Ovary (tissue), 9 donors: ENCODE measurements around the gene SMC3. TPM values are rescaled to one million over a fixed set of nuclear protein-coding genes. Genes with fewer than 3 reads are reported as not detected.
"Not testable (repeated sequence)": the region's sequence is repeated elsewhere in the genome, so short reads cannot be mapped to it uniquely, and the experiment has no call there.

ENCODE experiments used
- DNase-seq, 5 donors: peaks; one replicate each; pipeline ENCODE4 v3.0.0-alpha.2; 2019 to 2020
- H3K27ac ChIP-seq, 2 donors: fragments of 200-600 bp; one replicate each; pipeline versions ENCODE4 v1.5.1 to v1.8.0; 2019 to 2022
- H3K27me3 ChIP-seq: fragments of 200-600 bp; one replicate; pipeline ENCODE4 v1.8.0; 2022
- H3K36me3 ChIP-seq: fragments of 200-600 bp; sonication (generic); one replicate; pipeline ENCODE4 v1.5.1; 2019
- H3K4me1 ChIP-seq: one replicate; pipeline ENCODE4 v1.8.1; 2013; ENCODE audit warnings: mild to moderate bottlenecking, moderate library complexity; ENCODE audit not compliant: insufficient read depth
- H3K4me3 ChIP-seq: fragments of 200-600 bp; sonication (generic); one replicate; pipeline ENCODE4 v1.5.1; 2017
- H3K9me3 ChIP-seq, 2 donors: fragments of 200-600 bp in 1 of 2; sonication (generic) in 1 of 2; one replicate each; pipeline versions ENCODE4 v1.5.1 to v1.8.1; 2013 to 2019; ENCODE audit warnings: mild to moderate bottlenecking in 1 of 2, moderate library complexity in 1 of 2
- EP300 ChIP-seq: sonication (generic); formaldehyde crosslinking; IDR thresholded peaks from one replicate; pipeline ENCODE4 v1.6.1; 2017; ENCODE audit warnings: antibody characterized with exemption
- POLR2A ChIP-seq: fragments of 450-650 bp; IDR thresholded peaks from one replicate; pipeline ENCODE4 v1.6.1; 2017; ENCODE audit warnings: antibody characterized with exemption, mild to moderate bottlenecking, moderate library complexity
- WGBS, 3 donors: extraction: QIAGEN DNeasy Blood & Tissue Kit in 1 of 3; methylation state at CpG; one replicate each; pipeline versions ENCODE4 v1.1.5 to v1.1.7; 2013 to 2017; 5-methylcytosine and 5-hydroxymethylcytosine counted together
- intact Hi-C, 4 donors: fragments of 100-400 bp; cut with DNase I; formaldehyde crosslinking; loops; one replicate each; pipeline versions ENCODE4 v1.11.0 to v1.15.1; 2022 to 2023
- polyA plus RNA-seq, 2 donors: library from polyadenylated mRNA; stranded (reverse); fragments of 200-250 nt in 1 of 2; fragments of 350-450 nt in 1 of 2; fragmentation: Illumina TruSeq in 1 of 2; extraction: RNeasy Lipid Tissue Mini Kit (QIAGEN cat#74804) in 1 of 2; gene quantifications; one replicate each; pipeline ENCODE4 v1.2.3, GENCODE V29; 2013 to 2014
- total RNA-seq, 7 donors: library from RNA; depleted of rRNA in 2 of 7; stranded (reverse); fragments of >200 nt in 2 of 7; fragmentation: NEBNext Ultra II Directional in 3 of 7; extraction: Animal tissue kit (Norgen Biotek cat#: 25700) in 3 of 7; gene quantifications; one replicate each; pipeline versions ENCODE4 v1.1.0 to v1.2.4, GENCODE V29; 2016 to 2023
- TF ChIP-seq, protein P1 (sequence below), 3 donors: fragments of 450-650 bp in 2 of 3; fragments of 200-600 bp in 1 of 3; IDR thresholded peaks; one replicate each; pipeline versions ENCODE4 v1.5.1 to v1.8.0; 2016 to 2022; ENCODE audit warnings: antibody characterized with exemption in 3 of 3, mild to moderate bottlenecking in 1 of 3
- donor health status: DM: no; HTN: no; CAD: no; lungs with moderate emphysema.
- donor health status: DM: no; HTN: no; CAD: no.
- donor health status: Bipolar disorder and iron deficiency.
- donor health status: DM: yes; HTN: yes; CAD: no.
- donor health status: DM: no; HTN: no; CAD: no.
- donor health status: DM: yes; HTN: yes; CAD: no.

SMC3 gene
- total and polyA plus RNA-seq, 9 donors = 23.1 to 49.1 (median 37.1) TPM

- H3K36me3 ChIP-seq = no peaks in the 10 kb centered on the region
- no peak overlapping the region for H3K27ac ChIP-seq
- no peaks in the 10 kb centered on the region for H3K27me3 ChIP-seq
- intact Hi-C loops = no loop called here
- no peaks in the 10 kb centered on the region for H3K9me3 ChIP-seq
- TF ChIP-seq, protein P1, sequence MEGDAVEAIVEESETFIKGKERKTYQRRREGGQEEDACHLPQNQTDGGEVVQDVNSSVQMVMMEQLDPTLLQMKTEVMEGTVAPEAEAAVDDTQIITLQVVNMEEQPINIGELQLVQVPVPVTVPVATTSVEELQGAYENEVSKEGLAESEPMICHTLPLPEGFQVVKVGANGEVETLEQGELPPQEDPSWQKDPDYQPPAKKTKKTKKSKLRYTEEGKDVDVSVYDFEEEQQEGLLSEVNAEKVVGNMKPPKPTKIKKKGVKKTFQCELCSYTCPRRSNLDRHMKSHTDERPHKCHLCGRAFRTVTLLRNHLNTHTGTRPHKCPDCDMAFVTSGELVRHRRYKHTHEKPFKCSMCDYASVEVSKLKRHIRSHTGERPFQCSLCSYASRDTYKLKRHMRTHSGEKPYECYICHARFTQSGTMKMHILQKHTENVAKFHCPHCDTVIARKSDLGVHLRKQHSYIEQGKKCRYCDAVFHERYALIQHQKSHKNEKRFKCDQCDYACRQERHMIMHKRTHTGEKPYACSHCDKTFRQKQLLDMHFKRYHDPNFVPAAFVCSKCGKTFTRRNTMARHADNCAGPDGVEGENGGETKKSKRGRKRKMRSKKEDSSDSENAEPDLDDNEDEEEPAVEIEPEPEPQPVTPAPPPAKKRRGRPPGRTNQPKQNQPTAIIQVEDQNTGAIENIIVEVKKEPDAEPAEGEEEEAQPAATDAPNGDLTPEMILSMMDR (IDR thresholded peaks at IDR 0.05) = no peak
- no peak for TF ChIP-seq POLR2A
- no peak for TF ChIP-seq EP300
- DNase-seq = no peak
- H3K4me1 ChIP-seq = no peaks in the 10 kb centered on the region
- WGBS, 3 donors = 34 to 38% (median 38%) methylated on average over 10 of the region's 10 CpGs
- no peak overlapping the region for H3K4me3 ChIP-seq
Observed at GRCh38 chr10:110637558-110638053, 70.1 kb downstream of the SMC3 start.

- Histone ChIP-seq H3K9me3 (no peaks in the 10 kb centered on the region), H3K4me3 (no peak overlapping the region), H3K27me3 (no peaks in the 10 kb centered on the region), H3K4me1 (no peaks in the 10 kb centered on the region), H3K27ac (no peak overlapping the region), H3K36me3 (no peaks in the 10 kb centered on the region)
- intact Hi-C loops = no loop called here
- DNase-seq = no peak
- WGBS, 3 donors = 84 to 88% (median 85%) methylated on average over 3 of the region's 3 CpGs
- TF ChIP-seq POLR2A = no peak
- TF ChIP-seq EP300 = no peak
- TF ChIP-seq, protein P1 (IDR thresholded peaks at IDR 0.05) = no peak
Observed at GRCh38 chr10:110638319-110638718, 70.8 kb downstream of the SMC3 start.

GRCh38 chr10:110639046-110639445 is 71.6 kb downstream of the SMC3 start:
- intact Hi-C loops, H3K4me1 ChIP-seq, H3K4me3 ChIP-seq, DNase-seq, H3K27ac ChIP-seq, H3K27me3 ChIP-seq, H3K9me3 ChIP-seq, H3K36me3 ChIP-seq: not testable (repeated sequence)
- 75 to 78% (median 76%) methylated on average over 6 of the region's 6 CpGs for WGBS, 3 donors

DNA sequence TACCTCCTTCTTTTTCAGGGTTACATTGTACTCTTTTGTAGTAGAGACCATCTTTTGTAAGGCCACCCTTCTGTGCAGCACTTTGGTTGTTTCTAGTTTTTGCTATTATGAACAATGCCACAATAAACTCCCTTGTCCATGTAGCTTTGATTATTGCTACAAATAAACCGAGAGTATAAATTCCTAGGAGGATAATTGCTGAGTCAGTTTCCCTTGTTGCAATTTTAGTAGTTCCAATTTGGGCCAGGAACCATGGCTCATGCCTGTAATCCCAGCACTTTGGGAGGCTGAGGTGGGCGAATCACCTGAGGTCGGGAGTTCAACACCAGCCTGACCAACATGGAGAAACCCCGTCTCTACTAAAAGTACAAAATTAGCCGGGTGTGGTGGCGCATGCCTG is 72.4 kb downstream of the SMC3 start:
- DNase-seq, intact Hi-C loops, H3K4me1 ChIP-seq, H3K4me3 ChIP-seq, H3K36me3 ChIP-seq, H3K27ac ChIP-seq, H3K27me3 ChIP-seq, H3K9me3 ChIP-seq: not testable (repeated sequence)
- 89 to 96% (median 94%) methylated on average over 5 to 6 of the region's 6 CpGs for WGBS, 3 donors

DNA sequence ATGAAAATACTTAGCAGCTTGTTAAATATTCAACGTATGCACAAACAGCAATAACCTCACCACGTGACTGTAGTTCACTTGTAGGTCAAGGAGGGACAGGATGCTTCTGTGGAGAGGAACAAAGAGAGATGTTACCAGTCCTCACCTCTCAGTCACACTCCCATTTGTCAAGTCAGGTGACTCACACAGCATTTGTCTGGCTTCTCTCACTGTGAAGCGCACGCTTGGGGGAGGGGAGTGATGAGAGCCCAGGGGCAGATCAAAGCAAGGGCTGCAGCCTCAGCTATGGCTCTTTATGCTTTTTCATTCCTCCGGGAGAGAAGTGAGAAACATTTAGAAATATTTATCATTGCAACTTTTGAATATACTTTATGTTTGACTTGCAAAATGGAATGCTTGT is 73.8 kb downstream of the SMC3 start:
- no peak for DNase-seq
- TF ChIP-seq EP300 = no peak
- TF ChIP-seq, protein P1 (IDR thresholded peaks at IDR 0.05) = no peak
- no peak for TF ChIP-seq POLR2A
- 19 to 28% (median 25%) methylated on average over 5 of the region's 5 CpGs for WGBS, 3 donors

More for the DNA sequence above, 73.8 kb downstream of the SMC3 start:
- no peaks in the 10 kb centered on the region for H3K36me3 ChIP-seq
- H3K27me3 ChIP-seq = no peaks in the 10 kb centered on the region
- peaks cover 7% of the 10 kb centered on the region for H3K4me1 ChIP-seq
- no peaks in the 10 kb centered on the region for H3K9me3 ChIP-seq
- intact Hi-C loops = no loop called here
- no peak overlapping the region for H3K4me3 ChIP-seq
- H3K27ac ChIP-seq = no peak overlapping the region
